Lower leg skin (tissue), 3 donors: Measurements from ENCODE around the gene NPLOC4.

ENCODE experiments used
- POLR2A ChIP-seq, 2 donors: fragments of 450-650 bp; IDR thresholded peaks; one replicate each; pipeline ENCODE4 v1.6.1; 2016 to 2017; ENCODE audit warnings: antibody characterized with exemption in 2 of 2, mild to moderate bottlenecking in 1 of 2, moderate library complexity in 1 of 2
- TF ChIP-seq, protein P1 (sequence below), 3 donors: fragments of 450-650 bp; IDR thresholded peaks; one replicate each; pipeline ENCODE4 v1.5.1; 2016; ENCODE audit warnings: antibody characterized with exemption in 3 of 3, mild to moderate bottlenecking in 3 of 3, moderate library complexity in 2 of 3

DNA sequence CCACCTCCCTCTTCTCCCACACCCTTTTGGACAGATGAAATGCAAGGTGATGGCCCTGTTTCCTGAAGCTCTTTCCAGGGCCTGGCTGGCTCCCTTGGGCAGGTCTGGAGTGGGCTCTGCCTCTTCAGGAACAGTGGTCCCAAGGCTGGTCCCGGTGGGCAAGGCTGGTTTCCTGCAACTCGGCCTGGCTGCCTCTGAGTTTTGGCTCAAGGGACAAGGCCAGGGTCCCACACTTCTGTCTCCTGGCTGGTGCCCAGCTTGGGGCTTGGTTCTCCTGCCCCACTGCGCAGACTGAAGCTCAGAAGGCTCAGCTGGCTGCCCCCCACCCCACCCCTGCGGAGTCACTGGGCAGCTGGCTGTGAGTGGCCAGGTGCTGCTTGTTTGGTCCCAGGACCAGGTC is 120.5 kb downstream of the NPLOC4 start:
- TF ChIP-seq, protein P1, sequence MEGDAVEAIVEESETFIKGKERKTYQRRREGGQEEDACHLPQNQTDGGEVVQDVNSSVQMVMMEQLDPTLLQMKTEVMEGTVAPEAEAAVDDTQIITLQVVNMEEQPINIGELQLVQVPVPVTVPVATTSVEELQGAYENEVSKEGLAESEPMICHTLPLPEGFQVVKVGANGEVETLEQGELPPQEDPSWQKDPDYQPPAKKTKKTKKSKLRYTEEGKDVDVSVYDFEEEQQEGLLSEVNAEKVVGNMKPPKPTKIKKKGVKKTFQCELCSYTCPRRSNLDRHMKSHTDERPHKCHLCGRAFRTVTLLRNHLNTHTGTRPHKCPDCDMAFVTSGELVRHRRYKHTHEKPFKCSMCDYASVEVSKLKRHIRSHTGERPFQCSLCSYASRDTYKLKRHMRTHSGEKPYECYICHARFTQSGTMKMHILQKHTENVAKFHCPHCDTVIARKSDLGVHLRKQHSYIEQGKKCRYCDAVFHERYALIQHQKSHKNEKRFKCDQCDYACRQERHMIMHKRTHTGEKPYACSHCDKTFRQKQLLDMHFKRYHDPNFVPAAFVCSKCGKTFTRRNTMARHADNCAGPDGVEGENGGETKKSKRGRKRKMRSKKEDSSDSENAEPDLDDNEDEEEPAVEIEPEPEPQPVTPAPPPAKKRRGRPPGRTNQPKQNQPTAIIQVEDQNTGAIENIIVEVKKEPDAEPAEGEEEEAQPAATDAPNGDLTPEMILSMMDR (IDR thresholded peaks at IDR 0.05) = no peak
- no peak for TF ChIP-seq POLR2A (IDR thresholded peaks at IDR 0.05)
